Endodermal cell (in vitro differentiated cells): ENCODE data around the gene BCOR. TPM values are rescaled to one million over a fixed set of nuclear protein-coding genes. Genes with fewer than 3 reads are reported as not detected.

Source experiments
- DNase-seq: peaks from one replicate; pipeline ENCODE4 v3.0.0-alpha.2; 2017
- H3K27ac ChIP-seq: 2 replicates; pipeline ENCODE4 v1.5.1; 2013; ENCODE audit warnings: mild to moderate bottlenecking, low read depth, low read length, moderate library complexity
- H3K27me3 ChIP-seq: 2 replicates; pipeline ENCODE4 v1.6.1; 2013; ENCODE audit warnings: mild to moderate bottlenecking, low read length, moderate library complexity; ENCODE audit not compliant: insufficient read depth, control insufficient read depth, poor library complexity, severe bottlenecking
- H3K36me3 ChIP-seq: 2 replicates; pipeline ENCODE4 v1.7.0; 2013; ENCODE audit warnings: mild to moderate bottlenecking, low read length, moderate library complexity; ENCODE audit not compliant: control insufficient read depth, insufficient read depth
- H3K4me1 ChIP-seq: one replicate; pipeline ENCODE4 v1.7.0; 2013; ENCODE audit warnings: low read length; ENCODE audit not compliant: control insufficient read depth, insufficient read depth
- H3K4me3 ChIP-seq: 2 replicates; pipeline ENCODE4 v1.5.1; 2013; ENCODE audit warnings: mild to moderate bottlenecking, low read length, moderate library complexity
- H3K9ac ChIP-seq: 2 replicates; pipeline ENCODE4 v1.6.1; 2013; ENCODE audit warnings: mild to moderate bottlenecking, low read length, moderate library complexity; ENCODE audit not compliant: poor library complexity, severe bottlenecking; ENCODE audit errors: extremely low read depth
- H3K9me3 ChIP-seq: 2 replicates; pipeline ENCODE4 v1.6.1; 2013; ENCODE audit warnings: mild to moderate bottlenecking, low read length, moderate library complexity; ENCODE audit not compliant: control insufficient read depth
- H3K27ac Mint-ChIP-seq: 2 replicates; pipeline ENCODE4 v1.8.0; 2020; ENCODE audit warnings: mixed read lengths
- H3K27me3 Mint-ChIP-seq: 2 replicates; pipeline ENCODE4 v1.8.0; 2021; ENCODE audit warnings: mild to moderate bottlenecking, mixed read lengths; ENCODE audit not compliant: insufficient read depth
- H3K36me3 Mint-ChIP-seq: 2 replicates; pipeline ENCODE4 v1.8.0; 2020; ENCODE audit warnings: low read depth, mixed read lengths
- H3K4me1 Mint-ChIP-seq: 2 replicates; pipeline ENCODE4 v1.8.0; 2020; ENCODE audit warnings: mixed read lengths
- H3K4me3 Mint-ChIP-seq: 2 replicates; pipeline ENCODE4 v1.8.0; 2020; ENCODE audit warnings: mild to moderate bottlenecking, moderate library complexity, mixed read lengths
- H3K9me3 Mint-ChIP-seq: 2 replicates; pipeline ENCODE4 v1.8.0; 2020; ENCODE audit warnings: mild to moderate bottlenecking, mixed read lengths
- CTCF ChIP-seq: fragments of 200-600 bp; sonication (generic); conservative IDR thresholded peaks from 2 replicates; pipeline ENCODE4 v1.5.0; 2021; ENCODE audit warnings: antibody characterized with exemption, mild to moderate bottlenecking
- WGBS, 2 experiments: methylation state at CpG; one replicate each; pipeline versions ENCODE4 v1.1.5 to v1.1.7; 2013; ENCODE audit warnings: missing lambda C conversion rate in 2 of 2, mixed read lengths in 1 of 2; ENCODE audit not compliant: insufficient coverage in 1 of 2, insufficient read length in 1 of 2; 5-methylcytosine and 5-hydroxymethylcytosine counted together
- total RNA-seq, 2 donors: library from RNA; stranded (reverse); fragmentation: NEBNext Ultra II Directional in 1 of 2; extraction: Animal tissue kit (Norgen Biotek cat#: 25700) in 1 of 2; gene quantifications; 2 replicates in 1 of 2; 3 replicates in 1 of 2; pipeline ENCODE4 v1.2.1, GENCODE V29; 2021

BCOR gene
- total RNA-seq, 2 donors from 2014 or later, result 31.3 to 37.9 TPM

- Mint-ChIP-seq H3K9me3 (peaks cover 60% of the 10 kb centered on the region), H3K4me3 (no peak overlapping the region), H3K4me1 (no peaks in the 10 kb centered on the region), H3K27ac (no peak overlapping the region), H3K27me3 (no peaks in the 10 kb centered on the region), H3K36me3 (peaks cover 30% of the 10 kb centered on the region)
- Histone ChIP-seq H3K36me3 (peaks cover 14% of the 10 kb centered on the region), H3K27ac (no peak overlapping the region), H3K9me3 (peaks cover 24% of the 10 kb centered on the region), H3K9ac (no peak overlapping the region), H3K4me1 (no peaks in the 10 kb centered on the region), H3K4me3 (no peak overlapping the region), H3K27me3 (no peaks in the 10 kb centered on the region)
- WGBS, 2 experiments, result 83 to 88% methylated on average over 1 to 3 of the region's 3 CpGs
- no peak for DNase-seq
- TF ChIP-seq CTCF, result no peak
Observed at GRCh38 chrX:40043895-40044294, 53.9 kb downstream of the BCOR start.

- Histone ChIP-seq H3K27ac (no peak overlapping the region), H3K36me3 (no peaks in the 10 kb centered on the region), H3K27me3 (no peaks in the 10 kb centered on the region), H3K4me1 (no peaks in the 10 kb centered on the region), H3K9me3 (peaks cover 8% of the 10 kb centered on the region), H3K9ac (no peak overlapping the region), H3K4me3 (no peak overlapping the region)
- Mint-ChIP-seq H3K27me3 (no peaks in the 10 kb centered on the region), H3K9me3 (peaks cover 56% of the 10 kb centered on the region), H3K36me3 (peaks cover 12% of the 10 kb centered on the region), H3K4me1 (no peaks in the 10 kb centered on the region), H3K27ac (no peak overlapping the region), H3K4me3 (no peak overlapping the region)
- TF ChIP-seq CTCF, result no peak
- WGBS, 2 experiments, result 71% methylated on average over 6 of the region's 6 CpGs; no CpG with 5 or more reads in 1 of the 2 experiments
- DNase-seq, result no peak
Observed at GRCh38 chrX:40041915-40042314, 55.8 kb downstream of the BCOR start.

- Mint-ChIP-seq H3K27ac (no peak overlapping the region), H3K4me3 (no peak overlapping the region), H3K27me3 (no peaks in the 10 kb centered on the region), H3K36me3 (peaks cover 5% of the 10 kb centered on the region), H3K9me3 (peaks cover 49% of the 10 kb centered on the region), H3K4me1 (no peaks in the 10 kb centered on the region)
- Histone ChIP-seq H3K4me3 (no peak overlapping the region), H3K27ac (no peak overlapping the region), H3K4me1 (no peaks in the 10 kb centered on the region), H3K9me3 (peaks cover 8% of the 10 kb centered on the region), H3K9ac (no peak overlapping the region), H3K27me3 (no peaks in the 10 kb centered on the region), H3K36me3 (no peaks in the 10 kb centered on the region)
- WGBS, 2 experiments, result 70% methylated on average over 4 of the region's 4 CpGs; no CpG with 5 or more reads in 1 of the 2 experiments
- DNase-seq, result no peak
- TF ChIP-seq CTCF, result no peak
Observed at GRCh38 chrX:40040686-40041461, 56.9 kb downstream of the BCOR start.
